Brain microvascular endothelial cell (primary cell): ENCODE data around the gene CRYL1.

Experiments used
- DNase-seq: peaks from one replicate; pipeline ENCODE4 v3.0.0-alpha.2; 2020
- H3K27ac ChIP-seq: fragments of 250-450 bp; sonication (Bioruptor Pico); 2 replicates; pipeline ENCODE4 v1.5.1; 2020; ENCODE audit warnings: mild to moderate bottlenecking, moderate library complexity
- H3K27me3 ChIP-seq: fragments of 250-450 bp; sonication (Bioruptor Pico); replicated peaks from 2 replicates; pipeline ENCODE4 v1.5.1; 2020; ENCODE audit warnings: mild to moderate bottlenecking
- H3K36me3 ChIP-seq: fragments of 250-450 bp; sonication (Bioruptor Pico); replicated peaks from 2 replicates; pipeline ENCODE4 v1.5.1; 2020; ENCODE audit warnings: mild to moderate bottlenecking
- H3K4me3 ChIP-seq: 2 replicates; pipeline ENCODE4 v1.5.1; 2011; ENCODE audit warnings: low read depth, mild to moderate bottlenecking, control low read depth, low read length, moderate library complexity
- CTCF ChIP-seq: IDR thresholded peaks from 2 replicates; pipeline ENCODE4 v1.5.1; 2011; ENCODE audit warnings: low read depth, mild to moderate bottlenecking, moderate library complexity, low read length, control low read depth, inconsistent platforms; ENCODE audit errors: missing control alignments
- in situ Hi-C: cut with HindIII; loops from 2 replicates; pipeline ENCODE4 v1.10.0; 2017; ENCODE audit warnings: low sequenced_read_pairs, low pct_ligation_motif_present

Gene CRYL1

DNA sequence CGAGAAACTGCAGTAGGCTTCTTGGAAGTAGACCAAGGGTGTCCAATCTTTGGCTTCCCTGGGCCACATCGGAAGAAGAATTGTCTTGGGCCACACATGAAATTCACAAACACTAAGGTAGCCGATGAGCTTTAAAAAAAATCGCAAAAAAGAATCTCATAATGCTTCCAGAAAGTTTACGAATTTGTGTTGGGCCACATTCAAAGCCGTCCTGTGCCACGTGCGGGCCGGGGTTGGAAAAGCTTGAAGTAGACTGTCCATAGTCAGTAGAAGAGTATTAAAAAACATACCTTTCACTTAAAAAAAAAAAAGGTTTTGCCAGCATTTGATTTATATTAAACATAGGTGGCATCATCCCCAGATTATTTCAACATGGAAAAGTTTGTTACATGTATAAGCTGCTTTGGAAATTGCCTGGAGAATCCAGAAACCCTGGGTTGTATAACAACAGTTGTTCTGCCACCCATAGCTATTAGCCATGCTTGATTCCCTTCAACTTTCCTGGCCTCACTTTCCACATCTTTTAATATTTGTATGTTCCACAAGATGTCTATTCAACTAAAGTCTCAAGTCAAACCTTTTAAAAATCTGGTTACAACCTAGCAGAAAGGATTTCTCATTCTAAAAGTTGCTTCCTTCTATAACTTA, 42.3 kb upstream of the CRYL1 start:
- peak overlapping the region; percentile 74 for H3K4me3 ChIP-seq
- DNase-seq: peak; percentile 7
- TF ChIP-seq CTCF: no peak
- in situ Hi-C loops: no loop called here
- H3K27ac ChIP-seq: peak overlapping the region; percentile 91
- H3K27me3 ChIP-seq: no peaks in the 10 kb centered on the region
- H3K36me3 ChIP-seq: no peaks in the 10 kb centered on the region

- H3K4me3 ChIP-seq: peak within 1 kb of the TSS; percentile 74
- in situ Hi-C loops: no loop called here
- no peaks in the 10 kb centered on the region for H3K36me3 ChIP-seq
- peak within 1 kb of the TSS; percentile 91 for H3K27ac ChIP-seq
- H3K27me3 ChIP-seq: no peaks in the 10 kb centered on the region
- no peak for TF ChIP-seq CTCF
- DNase-seq: peak; percentile 81
Observed at GRCh38 chr13:20566898-20567874, 41.5 kb upstream of the CRYL1 start, which contains the start of gene IFT88. TSS of gene IFT88 (plus strand) at chr13:20567157. CDS start at chr13:20574386, 7,229 bp downstream.

- in situ Hi-C loops: no loop called here
- Histone ChIP-seq H3K4me3 (peak overlapping the region; percentile 74), H3K27ac (peak overlapping the region; percentile 91), H3K36me3 (no peaks in the 10 kb centered on the region), H3K27me3 (no peaks in the 10 kb centered on the region)
- TF ChIP-seq CTCF: no peak
- DNase-seq: peak; percentile 58
Observed at GRCh38 chr13:20566468-20566897, 40.8 kb upstream of the CRYL1 start.

GRCh38 chr13:20565115-20565736, 39.6 kb upstream of the CRYL1 start:
- H3K36me3 ChIP-seq: no peaks in the 10 kb centered on the region
- H3K27ac ChIP-seq: no peak overlapping the region
- DNase-seq: no peak
- no peaks in the 10 kb centered on the region for H3K27me3 ChIP-seq
- no peak for TF ChIP-seq CTCF
- in situ Hi-C loops: no loop called here
- H3K4me3 ChIP-seq: no peak overlapping the region

GRCh38 chr13:20561741-20562140, 36.1 kb upstream of the CRYL1 start:
- no peak for TF ChIP-seq CTCF
- Histone ChIP-seq H3K4me3 (no peak overlapping the region), H3K27ac (no peak overlapping the region), H3K36me3 (no peaks in the 10 kb centered on the region), H3K27me3 (no peaks in the 10 kb centered on the region)
- DNase-seq: no peak
- in situ Hi-C loops: no loop called here
